Fibroblast of villous mesenchyme (primary cell): ENCODE results near the gene PMPCA. TPM values are rescaled to one million over a fixed set of nuclear protein-coding genes. Genes with fewer than 3 reads are reported as not detected.

Source experiments
- DNase-seq: peaks from one replicate; pipeline ENCODE4 v3.0.0-alpha.2; 2010; ENCODE audit warnings: low read depth
- H3K4me3 ChIP-seq: 2 replicates; pipeline ENCODE4 v1.5.1; 2011; ENCODE audit warnings: low read depth, mild to moderate bottlenecking, low read length
- CTCF ChIP-seq: IDR thresholded peaks from 2 replicates; pipeline ENCODE4 v1.5.1; 2012; ENCODE audit warnings: low read depth, mild to moderate bottlenecking, low read length; ENCODE audit not compliant: insufficient read depth
- total RNA-seq: library from RNA; depleted of rRNA; stranded (reverse); fragments of >200 nt; gene quantifications from 2 replicates; pipeline ENCODE4 v1.2.3, GENCODE V29; 2012

PMPCA gene
- total RNA-seq, 1 donor = 48.8 TPM

DNA sequence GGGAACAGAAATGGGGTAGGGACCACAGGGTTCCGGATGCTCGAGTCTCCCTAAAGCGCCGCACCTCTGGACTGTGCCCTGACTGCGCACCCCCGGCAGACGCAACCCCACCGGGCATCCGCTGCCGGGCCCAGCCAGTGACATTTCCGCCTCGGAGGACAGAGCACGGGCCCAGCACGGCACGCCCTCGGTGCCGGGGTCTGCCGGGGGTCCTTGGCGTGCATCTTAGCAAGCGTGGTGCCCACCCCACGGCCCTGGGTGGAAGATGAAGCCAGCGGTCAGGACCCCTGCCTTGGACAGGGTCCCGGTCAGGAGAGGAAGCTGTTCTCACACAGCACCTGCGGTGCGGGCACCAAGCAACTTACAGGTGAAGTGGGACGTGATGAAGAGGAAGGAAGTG, 22.1 kb downstream of the PMPCA start:
- no peak overlapping the region for H3K4me3 ChIP-seq
- no peak for TF ChIP-seq CTCF
- no peak for DNase-seq

DNA sequence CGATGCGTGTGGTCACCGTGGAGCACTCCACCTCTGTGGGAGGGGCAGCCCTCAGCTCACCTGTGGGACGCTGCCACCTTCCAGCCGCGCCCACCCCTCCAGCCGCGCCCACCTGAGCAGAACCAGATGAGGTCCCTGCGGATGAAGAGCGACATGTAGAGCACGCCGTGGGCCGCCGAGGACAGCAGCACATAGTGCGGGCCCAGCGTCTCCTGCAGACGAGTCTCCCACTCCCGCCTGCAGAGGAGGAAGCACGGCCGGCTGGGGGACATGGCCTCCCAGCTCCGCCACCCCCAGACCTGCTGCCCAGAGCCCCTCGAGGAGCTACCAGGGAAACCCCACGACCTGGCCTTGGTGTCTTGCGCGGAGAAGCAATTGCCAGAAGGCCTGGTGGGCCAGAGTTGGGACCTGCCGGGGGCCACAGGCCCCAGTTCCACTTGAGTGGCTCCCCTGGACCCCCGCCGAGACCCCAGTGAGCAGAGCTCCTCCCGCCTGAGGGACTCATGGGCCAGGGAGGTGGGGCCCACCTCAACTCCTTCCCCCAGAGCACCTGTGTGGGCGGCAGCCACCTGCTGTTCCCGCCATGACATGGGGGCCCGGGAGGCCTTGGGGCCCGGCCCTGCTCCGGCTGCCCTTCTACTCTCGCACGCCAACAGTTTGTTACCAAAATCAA, 22.7 kb downstream of the PMPCA start:
- DNase-seq = no peak
- TF ChIP-seq CTCF = no peak
- no peak overlapping the region for H3K4me3 ChIP-seq

DNA sequence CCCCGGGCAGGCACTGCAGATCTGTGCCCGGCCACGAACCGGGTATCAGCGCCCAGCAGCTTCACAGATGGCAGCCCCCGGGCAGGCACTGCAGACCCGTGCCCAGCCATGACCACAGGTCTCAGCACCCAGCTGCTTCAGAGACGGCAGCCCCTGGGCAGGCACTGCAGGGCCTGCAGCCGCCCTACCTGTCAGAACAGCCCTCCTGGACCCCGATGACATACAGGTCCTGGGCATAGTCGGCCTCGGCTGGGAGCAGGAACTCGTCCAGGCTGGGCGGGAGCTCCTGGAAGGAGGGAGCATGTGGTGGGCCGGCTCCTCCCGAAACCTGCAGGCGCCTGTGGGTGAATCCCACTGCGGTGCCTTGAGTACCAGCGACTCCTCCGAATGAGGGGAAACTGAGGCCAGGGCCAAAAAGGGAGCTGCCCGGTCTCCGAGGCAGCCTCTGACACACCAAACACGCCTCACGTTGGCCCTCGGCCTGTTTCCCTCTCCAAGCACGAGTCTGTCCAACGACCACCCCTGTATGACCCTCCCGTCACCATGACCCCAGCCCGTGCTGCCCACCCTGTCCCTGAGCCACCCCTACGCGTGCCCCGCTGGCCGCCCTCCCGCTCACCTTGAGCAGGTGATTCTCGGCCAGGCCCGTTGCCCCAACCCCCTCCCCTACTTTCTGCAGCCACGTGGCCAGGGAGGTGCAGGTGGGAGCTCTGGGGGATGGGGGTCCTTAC, 23.6 kb downstream of the PMPCA start:
- H3K4me3 ChIP-seq = no peak overlapping the region
- TF ChIP-seq CTCF = no peak
- no peak for DNase-seq

DNA sequence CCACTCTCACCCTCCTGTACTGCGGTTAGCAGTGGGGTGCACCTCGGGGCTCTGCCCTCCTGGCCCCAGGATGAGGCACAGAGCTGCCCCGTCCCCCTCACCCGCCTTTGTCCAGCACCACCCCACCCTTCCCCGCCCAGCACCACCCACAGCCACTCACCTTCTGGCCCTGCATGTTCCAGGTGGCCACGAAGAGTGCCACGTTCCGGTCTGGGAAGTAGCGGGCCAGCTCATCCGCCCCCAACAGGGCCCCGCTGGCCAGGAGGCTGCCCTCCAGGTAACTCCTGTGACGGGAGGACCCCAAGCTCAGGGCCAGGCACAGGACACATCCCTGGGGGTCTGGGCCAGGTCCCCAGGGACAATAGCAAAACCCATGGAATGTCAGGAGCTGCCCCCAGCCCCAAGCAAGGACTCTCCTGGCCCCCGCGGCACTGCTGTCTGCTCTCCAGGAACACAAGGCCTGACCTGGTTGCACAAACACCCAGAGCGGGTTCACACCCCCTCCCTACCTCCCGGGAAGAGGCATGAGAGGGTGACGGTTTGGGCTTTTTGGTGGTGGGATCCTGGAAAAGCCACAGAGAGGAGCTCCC, 24.2 kb downstream of the PMPCA start:
- no peak for TF ChIP-seq CTCF
- DNase-seq = no peak
- no peak overlapping the region for H3K4me3 ChIP-seq

GRCh38 chr9:136436055-136436634, 25.7 kb downstream of the PMPCA start:
- no peak for TF ChIP-seq CTCF
- H3K4me3 ChIP-seq = no peak overlapping the region
- no peak for DNase-seq

DNA sequence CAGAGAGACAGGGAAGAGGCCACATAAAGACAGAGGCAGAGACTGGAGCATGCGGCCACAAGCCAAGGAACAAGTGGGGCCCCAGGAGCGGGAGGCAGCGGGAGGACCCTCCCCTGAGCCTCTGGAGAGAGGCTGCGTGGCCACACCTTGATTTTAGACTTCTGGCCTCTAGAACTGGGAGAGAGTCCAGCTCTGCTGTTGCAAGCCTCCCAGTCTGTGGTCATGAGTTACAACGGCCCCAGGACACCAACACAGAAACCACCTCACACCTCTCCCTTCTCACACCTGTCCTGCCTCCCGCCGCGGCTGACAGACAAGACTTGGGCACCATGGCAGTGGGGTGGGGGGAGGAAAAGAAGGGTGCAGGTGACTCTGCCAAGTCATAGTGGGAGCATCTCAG, 27.0 kb downstream of the PMPCA start:
- no peak for TF ChIP-seq CTCF
- DNase-seq = peak; percentile 69
- peak overlapping the region; percentile 75 for H3K4me3 ChIP-seq
